A549 treated with AZD9567 at 1 μM for 4 hours (cell line): ENCODE results near the gene KANSL3. TPM values are rescaled to one million over a fixed set of nuclear protein-coding genes. Genes with fewer than 3 reads are reported as not detected.

Experiments
- total RNA-seq: library from RNA; stranded (reverse); fragments of 200-300 nt; extraction: Qiagen RNA extraction; gene quantifications from 5 replicates; pipeline ENCODE4 v1.2.3, GENCODE V29; 2022; ENCODE audit not compliant: insufficient read depth

KANSL3 gene
- total RNA-seq: 23.1 to 26.2 TPM (median 25.0 TPM) in 5 replicates

DNA sequence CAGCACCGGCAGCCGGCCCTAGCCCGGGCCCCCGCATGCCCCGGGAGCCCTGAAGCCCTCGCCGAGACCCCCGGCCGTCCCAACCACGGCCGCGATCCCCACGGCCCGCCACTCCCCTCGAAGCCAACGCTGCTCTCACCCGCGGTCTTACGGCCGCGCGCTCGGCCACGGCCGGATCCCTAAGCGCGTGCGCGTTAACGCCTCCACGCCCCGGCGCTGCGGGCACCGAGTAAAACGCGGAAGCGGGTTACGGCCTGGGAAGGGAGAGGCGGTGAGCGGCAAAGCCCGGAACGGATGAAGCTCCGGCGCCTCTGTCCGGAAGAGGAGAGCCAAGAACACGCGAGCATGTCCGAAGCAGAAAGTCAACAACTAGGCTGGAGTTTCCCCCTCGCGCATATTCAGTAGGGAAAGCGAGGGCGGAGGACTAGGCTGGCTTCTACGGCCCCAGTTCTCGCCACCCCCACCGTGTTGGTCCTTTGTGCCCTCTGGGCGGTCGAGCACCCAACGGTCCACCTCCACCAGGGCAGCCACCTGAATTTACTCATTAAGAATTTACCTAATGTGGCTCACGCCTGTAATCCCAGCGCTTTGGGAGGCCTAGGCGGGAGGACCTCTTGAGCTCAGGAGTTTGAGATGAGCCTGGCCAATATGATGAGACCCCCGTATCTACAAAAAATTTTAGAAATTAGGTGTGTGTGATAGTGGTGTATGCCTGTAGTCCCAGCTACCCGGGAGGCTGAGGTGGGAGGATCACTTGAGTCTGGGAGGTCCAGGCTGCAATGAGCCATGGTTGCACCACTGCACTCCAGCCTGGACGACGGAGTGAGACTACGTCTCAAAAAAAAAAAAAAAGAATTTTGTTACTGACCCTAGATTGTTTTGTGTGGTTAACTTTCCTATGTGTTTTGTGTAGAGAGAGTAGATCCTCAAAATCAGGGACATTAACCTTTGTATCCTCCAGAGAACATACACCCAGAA, at the start of gene KANSL3:
TSS of gene KANSL3 (minus strand) at position 169 of the 978 bp plus-strand sequence. CDS start 1,177 bp downstream, outside the sequence.

DNA sequence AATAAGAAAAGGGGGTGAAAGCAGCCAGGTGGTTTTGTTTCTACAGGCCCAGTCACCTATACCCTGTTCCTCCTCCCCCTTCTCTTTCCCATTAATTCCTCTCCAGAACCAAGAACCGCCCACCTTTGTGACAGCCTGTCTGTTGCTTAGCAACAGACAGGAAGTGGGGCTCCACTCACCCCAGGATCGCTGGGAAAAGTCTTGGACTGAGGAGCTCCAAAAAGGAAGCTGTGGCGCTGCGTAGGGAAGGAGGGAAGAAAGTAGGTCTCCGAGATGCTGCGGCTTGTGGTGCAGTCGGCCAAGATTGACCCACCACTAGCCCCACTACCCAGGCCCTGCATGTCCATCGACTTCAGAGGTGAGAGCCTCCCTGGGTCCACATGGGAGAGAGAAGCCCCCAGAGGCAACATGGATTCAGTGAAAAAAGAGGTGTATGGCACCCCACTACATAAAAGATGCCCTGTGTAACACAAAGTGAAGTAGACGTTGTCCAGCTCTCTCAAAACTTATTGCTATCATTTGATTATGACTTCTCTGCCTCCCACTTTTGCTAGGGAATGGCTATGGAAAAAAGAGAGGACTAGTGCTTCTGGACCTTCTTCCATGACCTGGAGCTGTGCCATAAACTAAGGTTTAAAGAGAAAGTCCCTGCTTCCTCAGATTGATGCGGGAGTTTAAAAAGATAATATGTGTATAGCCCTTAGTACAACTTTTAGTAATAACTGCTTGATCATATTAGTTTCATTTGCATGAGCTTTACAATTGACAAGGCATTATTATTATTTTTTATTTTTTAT, 4.7 kb upstream of the KANSL3 start, which contains the start of gene FER1L5:
TSS of gene FER1L5 (plus strand) at position 201 of the 797 bp plus-strand sequence. CDS start at position 274, 73 bp downstream.

Other genes starting within 250 kb of the KANSL3 start
- gene NEURL3, start 133.0 kb downstream of the KANSL3 start, total RNA-seq: 0.30 to 1.0 TPM (median 0.76 TPM) in 4 of 5 replicates, not detected in the other
- 4.9 to 6.5 TPM (median 6.0 TPM) in 5 replicates for gene ARID5A, start 101.6 kb downstream of the KANSL3 start, total RNA-seq
- gene FER1L5, start 4.5 kb upstream of the KANSL3 start, total RNA-seq: not detected in 5 replicates
- 17.1 to 21.3 TPM (median 19.6 TPM) in 5 replicates for gene LMAN2L, start 101.8 kb upstream of the KANSL3 start, total RNA-seq
- gene CNNM4, start 122.6 kb upstream of the KANSL3 start, total RNA-seq: 9.2 to 12.0 TPM (median 11.9 TPM) in 5 replicates
- gene CNNM3, start 178.0 kb upstream of the KANSL3 start, total RNA-seq: 10.6 to 14.9 TPM (median 14.4 TPM) in 5 replicates
- gene ANKRD23, start 205.7 kb upstream of the KANSL3 start, total RNA-seq: 1.6 to 3.1 TPM (median 2.1 TPM) in 5 replicates
- 15.5 to 22.9 TPM (median 20.1 TPM) in 5 replicates for gene ANKRD39, start 219.7 kb upstream of the KANSL3 start, total RNA-seq
- 12.0 to 21.6 TPM (median 19.0 TPM) in 5 replicates for gene SEMA4C, start 231.8 kb upstream of the KANSL3 start, total RNA-seq